ENCODE measurements around the gene TTC33. TPM values are rescaled to one million over a fixed set of nuclear protein-coding genes. Genes with fewer than 3 reads are reported as not detected.

TTC33 gene
- total and polyA plus RNA-seq, 2 of the 4 experiments (the other 2 are of a cell fraction), result 3.1 to 8.1 TPM

GRCh38 chr5:40499007-40499406 lies 256.8 kb downstream of the TTC33 start:
- ChIA-PET CTCF (no interaction called here), POLR2A (ENCODE audit: unreplicated experiment) (no interaction called here)
- Histone ChIP-seq H3K4me3 (ENCODE audit: insufficient read depth, low read depth, low read length) (no peak overlapping the region), H2BK20ac (ENCODE audit: low read depth, low read length) (0 out of 2 replicates have a peak overlapping the region, but pooled peaks have one; percentile 40), H3K9ac (ENCODE audit: low read depth, low read length) (no peak overlapping the region), H2AK5ac (ENCODE audit: low read depth, low read length) (no peak overlapping the region; the same call in 1 of the 2 replicates), H4K5ac (ENCODE audit: low read depth, low read length) (no peak overlapping the region), H3K4me2 (ENCODE audit: low read depth, low read length) (no peak overlapping the region), H3K79me1 (ENCODE audit: low read depth in 1 of 2, low read length in 2 of 2) (no peaks in the 10 kb centered on the region), H3K23ac (ENCODE audit: low read depth, low read length) (no peak overlapping the region), H2BK120ac (ENCODE audit: low read depth, low read length) (0 out of 2 replicates have a peak overlapping the region, but pooled peaks have one; percentile 11), H2BK15ac (ENCODE audit: low read depth, low read length) (peak overlapping the region; percentile 35; the same call in 1 of the 3 replicates), H4K91ac (ENCODE audit: insufficient read depth, low read depth, low read length) (peak overlapping the region; percentile 29; the same call in 1 of the 2 replicates), H3K27me3 (ENCODE audit: control insufficient read depth, insufficient read depth, low read length) (no peaks in the 10 kb centered on the region), H3K56ac (ENCODE audit: extremely low read depth, insufficient read depth, low read length) (no peak overlapping the region), H4K8ac (ENCODE audit: low read depth in 2 of 2, low read length in 2 of 2) (0 out of 4 replicates have a peak overlapping the region, but pooled peaks of 1 of the 2 experiments have one; percentile 12), H3K9me3 (ENCODE audit: control insufficient read depth, insufficient read depth, low read length) (no peaks in the 10 kb centered on the region), H4K20me1 (ENCODE audit: insufficient read depth, low read length) (no peaks in the 10 kb centered on the region), H3K27ac (ENCODE audit: insufficient read depth, low read length) (no peak overlapping the region), H3K4me1 (ENCODE audit: control insufficient read depth, insufficient read depth, low read length) (peaks cover 2% of the 10 kb centered on the region; the same call in 1 of the 2 replicates), H2AK9ac (replicated peaks; ENCODE audit: low read depth, low read length, poor library complexity) (no peak overlapping the region), H2BK5ac (ENCODE audit: low read depth, low read length, poor library complexity, severe bottlenecking) (no peak overlapping the region), H2AFZ (replicated peaks; ENCODE audit: low read length, poor library complexity) (no peak overlapping the region), H3K14ac (replicated peaks; ENCODE audit: low read depth, low read length) (no peak overlapping the region), H3K18ac (ENCODE audit: low read depth, low read length) (no peak overlapping the region), H3K36me3 (ENCODE audit: control insufficient read depth, insufficient read depth, low read length) (no peaks in the 10 kb centered on the region), H3K4ac (ENCODE audit: low read depth, low read length) (no peak overlapping the region), H3K9me1 (ENCODE audit: insufficient read depth, low read length) (peaks cover 2% of the 10 kb centered on the region; the same call in 1 of the 2 replicates)
- dilution Hi-C loops (cut with HindIII; ENCODE audit: low sequenced_read_pairs, unreplicated experiment), result no loop called here
- ATAC-seq (ENCODE audit: low read depth), result no peak
- intact Hi-C loops (cut with micrococcal nuclease), result no loop called here
- no peak for TF ChIP-seq CEBPB (IDR thresholded peaks at IDR 0.05; ENCODE audit: low read depth, low read length)
- TF ChIP-seq USF2 (IDR thresholded peaks at IDR 0.05; ENCODE audit: low read depth, low read length), result no peak
- no peak for TF ChIP-seq CTCF (conservative IDR thresholded peaks at IDR 0.05; ENCODE audit: low read depth, low read length)
- no peak for TF ChIP-seq NFE2L2 (IDR thresholded peaks at IDR 0.05; ENCODE audit: low read depth, low read length)
- no peak for TF ChIP-seq ELK1 (IDR thresholded peaks at IDR 0.05; ENCODE audit: borderline replicate concordance, low read depth, low read length)
- TF ChIP-seq RFX5 (IDR thresholded peaks at IDR 0.05; ENCODE audit: low read depth, low read length), result no peak
- TF ChIP-seq RAD21 (IDR thresholded peaks at IDR 0.05; ENCODE audit: low read length), result no peak
- TF ChIP-seq SMC3 (IDR thresholded peaks at IDR 0.05; ENCODE audit: low read depth, low read length), result no peak
- no peak for TF ChIP-seq MAFK (IDR thresholded peaks at IDR 0.05; ENCODE audit: low read depth, low read length)
- DNase-seq, result no peak
- no TSS peak for BruUV-seq (replicated peaks)
- in situ Hi-C loops (cut with MboI; ENCODE audit: low sequenced_read_pairs), result no loop called here
- WGBS, 2 experiments (ENCODE audit: extremely low coverage in 2 of 2, insufficient read length in 1 of 2), result no CpG with 5 or more reads among the region's 2 CpGs

Measured in IMR-90 (cell line).